Osteocyte (in vitro differentiated cells): ENCODE measurements around the gene BUB1B. TPM values are rescaled to one million over a fixed set of nuclear protein-coding genes. Genes with fewer than 3 reads are reported as not detected.

Experiments used
- DNase-seq: peaks from one replicate; pipeline ENCODE4 v3.0.0; 2021; ENCODE audit warnings: mixed read lengths; ENCODE audit not compliant: unreplicated experiment; ENCODE audit errors: extremely low spot score
- H3K27ac Mint-ChIP-seq: one replicate; pipeline ENCODE4 v1.8.0; 2021; ENCODE audit warnings: mild to moderate bottlenecking, mixed read lengths; ENCODE audit not compliant: unreplicated experiment
- H3K27me3 Mint-ChIP-seq: one replicate; pipeline ENCODE4 v1.8.0; 2021; ENCODE audit warnings: mixed read lengths; ENCODE audit not compliant: unreplicated experiment
- H3K36me3 Mint-ChIP-seq: one replicate; pipeline ENCODE4 v1.8.0; 2021; ENCODE audit warnings: mixed read lengths; ENCODE audit not compliant: unreplicated experiment
- H3K4me1 Mint-ChIP-seq: one replicate; pipeline ENCODE4 v1.8.0; 2021; ENCODE audit warnings: mixed read lengths; ENCODE audit not compliant: unreplicated experiment
- H3K4me3 Mint-ChIP-seq: one replicate; pipeline ENCODE4 v1.8.0; 2021; ENCODE audit warnings: mild to moderate bottlenecking, moderate library complexity, mixed read lengths; ENCODE audit not compliant: unreplicated experiment
- H3K9me3 Mint-ChIP-seq: one replicate; pipeline ENCODE4 v1.8.0; 2021; ENCODE audit warnings: mixed read lengths; ENCODE audit not compliant: unreplicated experiment
- total RNA-seq: library from RNA; stranded (reverse); gene quantifications from 2 replicates; pipeline ENCODE4 v1.2.1, GENCODE V29; 2021
- TF ChIP-seq, protein P1 (sequence below): fragments of 200-600 bp; sonication (generic); IDR thresholded peaks from 2 replicates; pipeline ENCODE4 v1.5.0; 2021; ENCODE audit warnings: antibody characterized with exemption, mild to moderate bottlenecking, moderate library complexity

BUB1B gene
- total RNA-seq, 1 donor from 2014 or later = 8.5 TPM

DNA sequence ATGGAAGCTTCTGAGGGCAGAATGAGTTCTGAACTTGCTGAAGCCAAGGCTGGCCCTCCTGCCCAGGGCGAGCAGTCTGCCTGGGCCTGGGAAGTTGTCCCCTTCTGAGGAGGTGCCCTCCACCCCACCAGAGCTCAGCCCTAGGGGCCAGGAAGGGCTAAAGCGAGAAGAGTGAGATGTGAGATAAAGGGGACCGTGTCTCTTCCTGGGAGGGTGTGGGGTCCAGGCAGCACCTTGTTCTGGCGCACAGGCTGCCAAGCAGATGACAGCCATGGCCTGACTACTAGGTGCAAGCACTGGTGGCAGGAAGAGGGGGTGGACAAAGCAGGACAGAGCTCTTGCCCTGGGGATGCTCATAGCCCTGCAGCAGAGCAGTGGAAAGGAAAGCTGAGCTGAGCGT lies 81.7 kb downstream of the BUB1B start:
- TF ChIP-seq, protein P1, sequence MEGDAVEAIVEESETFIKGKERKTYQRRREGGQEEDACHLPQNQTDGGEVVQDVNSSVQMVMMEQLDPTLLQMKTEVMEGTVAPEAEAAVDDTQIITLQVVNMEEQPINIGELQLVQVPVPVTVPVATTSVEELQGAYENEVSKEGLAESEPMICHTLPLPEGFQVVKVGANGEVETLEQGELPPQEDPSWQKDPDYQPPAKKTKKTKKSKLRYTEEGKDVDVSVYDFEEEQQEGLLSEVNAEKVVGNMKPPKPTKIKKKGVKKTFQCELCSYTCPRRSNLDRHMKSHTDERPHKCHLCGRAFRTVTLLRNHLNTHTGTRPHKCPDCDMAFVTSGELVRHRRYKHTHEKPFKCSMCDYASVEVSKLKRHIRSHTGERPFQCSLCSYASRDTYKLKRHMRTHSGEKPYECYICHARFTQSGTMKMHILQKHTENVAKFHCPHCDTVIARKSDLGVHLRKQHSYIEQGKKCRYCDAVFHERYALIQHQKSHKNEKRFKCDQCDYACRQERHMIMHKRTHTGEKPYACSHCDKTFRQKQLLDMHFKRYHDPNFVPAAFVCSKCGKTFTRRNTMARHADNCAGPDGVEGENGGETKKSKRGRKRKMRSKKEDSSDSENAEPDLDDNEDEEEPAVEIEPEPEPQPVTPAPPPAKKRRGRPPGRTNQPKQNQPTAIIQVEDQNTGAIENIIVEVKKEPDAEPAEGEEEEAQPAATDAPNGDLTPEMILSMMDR = no peak
- H3K4me1 Mint-ChIP-seq = peaks cover 9% of the 10 kb centered on the region
- peaks cover 4% of the 10 kb centered on the region for H3K27me3 Mint-ChIP-seq
- DNase-seq = peak; percentile 76
- H3K27ac Mint-ChIP-seq = no peak overlapping the region
- H3K4me3 Mint-ChIP-seq = no peak overlapping the region
- no peaks in the 10 kb centered on the region for H3K9me3 Mint-ChIP-seq
- H3K36me3 Mint-ChIP-seq = no peaks in the 10 kb centered on the region

GRCh38 chr15:40243126-40243810 lies 82.4 kb downstream of the BUB1B start:
- H3K27ac Mint-ChIP-seq = no peak overlapping the region

GRCh38 chr15:40244961-40245523 lies 84.2 kb downstream of the BUB1B start:
- no peak for DNase-seq
- Mint-ChIP-seq H3K27ac (no peak overlapping the region), H3K36me3 (no peaks in the 10 kb centered on the region), H3K4me1 (no peaks in the 10 kb centered on the region), H3K27me3 (no peaks in the 10 kb centered on the region), H3K4me3 (no peak overlapping the region), H3K9me3 (no peaks in the 10 kb centered on the region)
- TF ChIP-seq, protein P1 = no peak

More at GRCh38 chr15:40243126-40243810, 82.4 kb downstream of the BUB1B start:
- H3K27me3 Mint-ChIP-seq = peaks cover under 1% of the 10 kb centered on the region
- DNase-seq = no peak
- H3K9me3 Mint-ChIP-seq = no peaks in the 10 kb centered on the region
- H3K4me3 Mint-ChIP-seq = no peak overlapping the region
- no peaks in the 10 kb centered on the region for H3K36me3 Mint-ChIP-seq
- H3K4me1 Mint-ChIP-seq = peaks cover 6% of the 10 kb centered on the region
- TF ChIP-seq, protein P1 = no peak

DNA sequence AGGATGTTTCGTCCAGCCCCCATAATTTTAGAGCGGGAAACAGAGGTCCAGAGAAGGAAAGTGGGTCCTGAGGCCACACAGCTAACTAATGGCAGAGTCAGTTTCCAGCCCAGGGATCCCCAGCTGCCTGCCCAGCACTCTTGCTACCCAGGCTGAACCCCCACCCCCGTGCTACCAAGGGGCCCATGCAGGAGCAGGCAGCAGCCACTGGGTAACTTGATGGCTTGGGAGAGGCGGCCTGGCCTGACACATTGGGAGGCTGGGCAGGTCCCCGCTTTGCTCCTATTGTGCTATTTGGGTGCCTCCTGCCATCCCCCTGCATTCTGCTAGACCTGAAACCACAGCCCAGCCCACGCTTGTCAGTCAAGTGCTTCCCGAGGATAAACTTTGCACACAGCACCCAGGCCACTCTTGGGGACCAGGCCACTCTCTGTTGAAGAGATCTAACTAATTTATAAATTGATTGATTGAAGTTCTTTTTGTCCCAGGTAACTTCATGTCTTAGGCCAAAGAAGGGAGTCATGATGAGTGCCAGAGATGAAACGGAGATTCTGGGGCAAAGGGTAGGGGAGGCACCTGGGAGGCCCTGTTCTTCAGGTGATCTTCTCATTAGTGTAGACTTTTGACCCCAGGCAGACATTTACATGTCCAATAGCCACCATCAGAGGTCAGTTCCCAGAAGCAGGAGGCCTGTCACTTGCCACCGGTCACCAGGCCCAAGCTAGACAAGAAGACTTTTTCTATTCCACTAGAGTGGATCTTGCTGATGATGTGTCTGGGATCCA lies 85.0 kb downstream of the BUB1B start:
- no peak overlapping the region for H3K4me3 Mint-ChIP-seq
- no peaks in the 10 kb centered on the region for H3K36me3 Mint-ChIP-seq
- no peaks in the 10 kb centered on the region for H3K27me3 Mint-ChIP-seq
- H3K4me1 Mint-ChIP-seq = no peaks in the 10 kb centered on the region
- H3K9me3 Mint-ChIP-seq = no peaks in the 10 kb centered on the region
- no peak for DNase-seq
- TF ChIP-seq, protein P1 = no peak
- H3K27ac Mint-ChIP-seq = no peak overlapping the region
